ENCODE results near the gene SORCS1. TPM values are rescaled to one million over a fixed set of nuclear protein-coding genes. Genes with fewer than 3 reads are reported as not detected.

Gene SORCS1
- total and polyA plus RNA-seq, 2 donors (not counting 1 experiment from before 2014, with no cell fraction given) = under 0.01 to 0.01 TPM

DNA sequence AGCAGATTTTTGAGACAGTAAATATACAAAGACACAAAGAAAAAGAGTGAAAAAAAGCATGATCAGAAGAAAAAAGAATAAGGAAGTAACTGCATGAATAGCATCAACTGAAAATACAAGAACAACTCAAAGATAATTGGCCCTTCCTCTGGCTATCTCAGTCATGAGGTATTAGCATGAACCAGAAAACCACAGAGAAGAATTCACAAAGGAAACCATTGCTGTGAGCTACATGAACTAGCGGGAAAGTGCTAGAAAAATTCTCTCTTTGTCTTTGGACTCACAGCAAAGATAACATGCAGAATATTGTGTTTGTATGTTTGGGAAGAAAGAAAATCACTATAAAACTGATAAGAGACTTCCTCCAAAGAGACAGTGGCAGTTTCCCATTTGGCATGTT, 82.9 kb downstream of the SORCS1 start:
- TF ChIP-seq, protein P1, sequence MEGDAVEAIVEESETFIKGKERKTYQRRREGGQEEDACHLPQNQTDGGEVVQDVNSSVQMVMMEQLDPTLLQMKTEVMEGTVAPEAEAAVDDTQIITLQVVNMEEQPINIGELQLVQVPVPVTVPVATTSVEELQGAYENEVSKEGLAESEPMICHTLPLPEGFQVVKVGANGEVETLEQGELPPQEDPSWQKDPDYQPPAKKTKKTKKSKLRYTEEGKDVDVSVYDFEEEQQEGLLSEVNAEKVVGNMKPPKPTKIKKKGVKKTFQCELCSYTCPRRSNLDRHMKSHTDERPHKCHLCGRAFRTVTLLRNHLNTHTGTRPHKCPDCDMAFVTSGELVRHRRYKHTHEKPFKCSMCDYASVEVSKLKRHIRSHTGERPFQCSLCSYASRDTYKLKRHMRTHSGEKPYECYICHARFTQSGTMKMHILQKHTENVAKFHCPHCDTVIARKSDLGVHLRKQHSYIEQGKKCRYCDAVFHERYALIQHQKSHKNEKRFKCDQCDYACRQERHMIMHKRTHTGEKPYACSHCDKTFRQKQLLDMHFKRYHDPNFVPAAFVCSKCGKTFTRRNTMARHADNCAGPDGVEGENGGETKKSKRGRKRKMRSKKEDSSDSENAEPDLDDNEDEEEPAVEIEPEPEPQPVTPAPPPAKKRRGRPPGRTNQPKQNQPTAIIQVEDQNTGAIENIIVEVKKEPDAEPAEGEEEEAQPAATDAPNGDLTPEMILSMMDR (conservative IDR thresholded peaks at IDR 0.05 in 1 of 2, IDR thresholded peaks at IDR 0.05 in 1 of 2; ENCODE audit: low read depth in 1 of 2, low read length in 2 of 2) = no peak
- TF ChIP-seq EZH2 (IDR thresholded peaks at IDR 0.05; ENCODE audit: low read length, missing control alignments) = no peak
- Histone ChIP-seq H3K4me3 (replicated peaks in 1 of 4; ENCODE audit: control extremely low read depth in 1 of 4, insufficient read depth in 1 of 4, low read depth in 3 of 4, low read length in 4 of 4) (no peak overlapping the region), H4K20me1 (ENCODE audit: control insufficient read depth, extremely low read depth, insufficient read depth, low read length) (no peaks in the 10 kb centered on the region), H3K79me2 (ENCODE audit: control insufficient read depth, insufficient read depth, low read length) (no peaks in the 10 kb centered on the region), H3K9me3 (ENCODE audit: control insufficient read depth, insufficient read depth, low read depth, low read length) (no peaks in the 10 kb centered on the region), H3K36me3 (ENCODE audit: control insufficient read depth, insufficient read depth, low read length) (no peaks in the 10 kb centered on the region), H3K27me3 (ENCODE audit: control insufficient read depth, insufficient read depth, low read length) (no peaks in the 10 kb centered on the region), H3K27ac (ENCODE audit: insufficient read depth, low read length) (no peak overlapping the region), H3K4me2 (ENCODE audit: extremely low read depth, insufficient read depth, low read length) (no peak overlapping the region), H3K9ac (ENCODE audit: insufficient read depth, low read length) (no peak overlapping the region), H2AFZ (ENCODE audit: low read length) (no peak overlapping the region), H3K4me1 (ENCODE audit: control insufficient read depth, extremely low read depth, insufficient read depth, low read length) (no peaks in the 10 kb centered on the region)
- no peak for DNase-seq (ENCODE audit: low read depth in 2 of 2)

DNA sequence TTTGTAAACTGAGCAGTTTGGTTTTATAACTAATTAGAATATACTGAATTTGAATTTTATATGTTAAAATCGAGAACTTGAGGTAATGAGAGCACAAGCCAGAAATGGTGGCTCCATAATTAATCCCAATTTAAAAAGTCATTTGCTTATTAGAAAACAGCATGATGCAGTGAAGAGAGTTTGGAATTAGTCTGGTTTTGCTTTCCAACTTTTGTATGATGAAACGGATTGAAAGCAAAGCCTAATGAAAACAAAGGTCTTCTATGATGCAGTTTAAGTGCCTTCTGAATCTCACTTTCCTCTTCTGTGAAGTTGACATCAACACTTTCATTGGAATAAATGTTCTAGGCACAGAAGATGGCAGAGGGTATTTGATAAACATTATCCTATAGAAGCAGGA, 89.4 kb downstream of the SORCS1 start:
- H3K9me3 ChIP-seq (ENCODE audit: control insufficient read depth, insufficient read depth, low read depth, low read length) = no peaks in the 10 kb centered on the region
- H3K27me3 ChIP-seq (ENCODE audit: control insufficient read depth, insufficient read depth, low read length) = no peaks in the 10 kb centered on the region
- no peak overlapping the region for H3K4me3 ChIP-seq (replicated peaks in 1 of 4; ENCODE audit: control extremely low read depth in 1 of 4, insufficient read depth in 1 of 4, low read depth in 3 of 4, low read length in 4 of 4)
- DNase-seq (ENCODE audit: low read depth in 2 of 2) = no peak
- TF ChIP-seq, protein P1 (conservative IDR thresholded peaks at IDR 0.05 in 1 of 2, IDR thresholded peaks at IDR 0.05 in 1 of 2; ENCODE audit: low read depth in 1 of 2, low read length in 2 of 2) = no peak
- no peak for TF ChIP-seq EZH2 (IDR thresholded peaks at IDR 0.05; ENCODE audit: low read length, missing control alignments)
- no peak overlapping the region for H3K27ac ChIP-seq (ENCODE audit: insufficient read depth, low read length)
- H3K4me1 ChIP-seq (ENCODE audit: control insufficient read depth, extremely low read depth, insufficient read depth, low read length) = no peaks in the 10 kb centered on the region
- no peak overlapping the region for H3K9ac ChIP-seq (ENCODE audit: insufficient read depth, low read length)
- H3K36me3 ChIP-seq (ENCODE audit: control insufficient read depth, insufficient read depth, low read length) = no peaks in the 10 kb centered on the region
- no peaks in the 10 kb centered on the region for H4K20me1 ChIP-seq (ENCODE audit: control insufficient read depth, extremely low read depth, insufficient read depth, low read length)
- H3K79me2 ChIP-seq (ENCODE audit: control insufficient read depth, insufficient read depth, low read length) = no peaks in the 10 kb centered on the region
- H3K4me2 ChIP-seq (ENCODE audit: extremely low read depth, insufficient read depth, low read length) = no peak overlapping the region
- no peak overlapping the region for H2AFZ ChIP-seq (ENCODE audit: low read length)

DNA sequence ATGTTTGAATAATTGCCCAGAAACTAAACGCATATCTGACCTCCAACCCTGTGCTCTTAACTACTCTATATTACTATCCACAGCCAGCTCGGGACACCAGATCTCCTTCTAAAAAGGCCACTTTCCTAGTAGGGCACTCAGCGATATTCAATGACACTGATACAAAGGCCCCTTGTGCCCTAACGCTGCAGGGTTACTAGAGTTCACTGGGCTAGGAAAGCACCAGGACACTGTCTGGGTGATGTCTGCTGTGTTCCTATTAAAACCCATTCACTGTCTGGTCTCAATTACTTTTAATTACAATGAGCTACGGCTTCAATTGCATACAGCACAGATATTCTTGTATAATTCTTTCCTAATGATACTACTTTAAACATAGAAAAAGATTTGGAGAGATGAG, 91.7 kb downstream of the SORCS1 start:
- Histone ChIP-seq H3K9ac (ENCODE audit: insufficient read depth, low read length) (no peak overlapping the region), H3K4me1 (ENCODE audit: control insufficient read depth, extremely low read depth, insufficient read depth, low read length) (no peaks in the 10 kb centered on the region), H3K4me3 (replicated peaks in 1 of 4; ENCODE audit: control extremely low read depth in 1 of 4, insufficient read depth in 1 of 4, low read depth in 3 of 4, low read length in 4 of 4) (no peak overlapping the region), H3K27me3 (ENCODE audit: control insufficient read depth, insufficient read depth, low read length) (no peaks in the 10 kb centered on the region), H4K20me1 (ENCODE audit: control insufficient read depth, extremely low read depth, insufficient read depth, low read length) (no peaks in the 10 kb centered on the region), H3K9me3 (ENCODE audit: control insufficient read depth, insufficient read depth, low read depth, low read length) (no peaks in the 10 kb centered on the region), H2AFZ (ENCODE audit: low read length) (no peak overlapping the region), H3K36me3 (ENCODE audit: control insufficient read depth, insufficient read depth, low read length) (no peaks in the 10 kb centered on the region), H3K79me2 (ENCODE audit: control insufficient read depth, insufficient read depth, low read length) (no peaks in the 10 kb centered on the region), H3K4me2 (ENCODE audit: extremely low read depth, insufficient read depth, low read length) (no peak overlapping the region), H3K27ac (ENCODE audit: insufficient read depth, low read length) (no peak overlapping the region)
- no peak for DNase-seq (ENCODE audit: low read depth in 2 of 2)
- no peak for TF ChIP-seq EZH2 (IDR thresholded peaks at IDR 0.05; ENCODE audit: low read length, missing control alignments)
- TF ChIP-seq, protein P1 (conservative IDR thresholded peaks at IDR 0.05 in 1 of 2, IDR thresholded peaks at IDR 0.05 in 1 of 2; ENCODE audit: low read depth in 1 of 2, low read length in 2 of 2) = no peak
